Measurements from ENCODE around the gene ZNF426. TPM values are rescaled to one million over a fixed set of nuclear protein-coding genes. Genes with fewer than 3 reads are reported as not detected.

The ZNF426 gene
- total and polyA plus RNA-seq, 2 donors (not counting 1 experiment from before 2014, with no cell fraction given), result 2.7 to 22.3 TPM

DNA sequence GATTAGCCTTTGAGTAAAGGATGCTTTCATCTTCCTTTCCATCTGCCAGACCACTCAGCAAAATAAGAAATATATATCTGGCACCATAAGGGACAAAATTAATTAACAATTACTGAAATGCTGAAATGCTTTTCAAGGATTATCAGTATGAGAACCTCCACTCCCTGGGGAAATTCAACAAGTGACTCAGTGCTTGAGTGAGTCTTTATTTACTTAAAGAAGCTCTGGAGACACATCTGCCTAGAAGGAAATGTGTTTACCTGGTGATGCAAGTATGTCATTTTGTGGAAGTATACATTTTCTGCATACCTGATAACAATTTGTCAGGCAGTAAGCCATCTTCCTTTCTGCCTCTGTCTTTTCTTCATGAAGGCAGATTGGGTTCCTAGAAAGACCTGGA, 63.5 kb downstream of the ZNF426 start:
- CTCF ChIA-PET, result no interaction called here
- TF ChIP-seq EZH2 (IDR thresholded peaks at IDR 0.05; ENCODE audit: borderline replicate concordance, insufficient read depth, low read depth, low read length, poor library complexity, severe bottlenecking), result no peak
- TF ChIP-seq, protein P1, sequence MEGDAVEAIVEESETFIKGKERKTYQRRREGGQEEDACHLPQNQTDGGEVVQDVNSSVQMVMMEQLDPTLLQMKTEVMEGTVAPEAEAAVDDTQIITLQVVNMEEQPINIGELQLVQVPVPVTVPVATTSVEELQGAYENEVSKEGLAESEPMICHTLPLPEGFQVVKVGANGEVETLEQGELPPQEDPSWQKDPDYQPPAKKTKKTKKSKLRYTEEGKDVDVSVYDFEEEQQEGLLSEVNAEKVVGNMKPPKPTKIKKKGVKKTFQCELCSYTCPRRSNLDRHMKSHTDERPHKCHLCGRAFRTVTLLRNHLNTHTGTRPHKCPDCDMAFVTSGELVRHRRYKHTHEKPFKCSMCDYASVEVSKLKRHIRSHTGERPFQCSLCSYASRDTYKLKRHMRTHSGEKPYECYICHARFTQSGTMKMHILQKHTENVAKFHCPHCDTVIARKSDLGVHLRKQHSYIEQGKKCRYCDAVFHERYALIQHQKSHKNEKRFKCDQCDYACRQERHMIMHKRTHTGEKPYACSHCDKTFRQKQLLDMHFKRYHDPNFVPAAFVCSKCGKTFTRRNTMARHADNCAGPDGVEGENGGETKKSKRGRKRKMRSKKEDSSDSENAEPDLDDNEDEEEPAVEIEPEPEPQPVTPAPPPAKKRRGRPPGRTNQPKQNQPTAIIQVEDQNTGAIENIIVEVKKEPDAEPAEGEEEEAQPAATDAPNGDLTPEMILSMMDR (IDR thresholded peaks at IDR 0.05), result no peak
- H3K36me3 ChIP-seq (replicated peaks in 1 of 2; ENCODE audit: control extremely low read depth in 1 of 2, control insufficient read depth in 1 of 2, extremely low read depth in 1 of 2, insufficient read depth in 2 of 2, low read length in 1 of 2), result no peaks in the 10 kb centered on the region
- H3K27me3 ChIP-seq (replicated peaks in 1 of 4; ENCODE audit: control extremely low read depth in 1 of 4, control insufficient read depth in 3 of 4, insufficient read depth in 4 of 4, low read length in 3 of 4), result no peaks in the 10 kb centered on the region
- no peaks in the 10 kb centered on the region for H3K79me2 ChIP-seq (ENCODE audit: control insufficient read depth, insufficient read depth, low read length)
- intact Hi-C loops (cut with micrococcal nuclease), result no loop called here
- ATAC-seq (ENCODE audit: low read depth) (no peak), DNase-seq (no peak)
- H3K4me1 ChIP-seq (ENCODE audit: control insufficient read depth in 2 of 2, insufficient read depth in 2 of 2, low read length in 2 of 2), result no peaks in the 10 kb centered on the region
- no peak overlapping the region for H3K4me3 ChIP-seq (ENCODE audit: control extremely low read depth in 1 of 5, extremely low read depth in 1 of 5, insufficient read depth in 1 of 5, low read depth in 2 of 5, low read length in 4 of 5)
- Mint-ChIP-seq H3K27me3 (peaks cover 3% of the 10 kb centered on the region), H3K9me3 (ENCODE audit: insufficient read depth) (peaks cover 15% of the 10 kb centered on the region), H3K4me1 (no peaks in the 10 kb centered on the region), H3K27ac (no peak overlapping the region), H3K4me3 (no peak overlapping the region)
- H3K9ac ChIP-seq (ENCODE audit: low read length), result no peak overlapping the region
- peaks cover 7 to 25% (median 13%) of the 10 kb centered on the region in 3 donors for H3K9me3 ChIP-seq (ENCODE audit: control extremely low read depth in 1 of 3, control insufficient read depth in 2 of 3, insufficient read depth in 1 of 3, low read length in 2 of 3)
- no peaks in the 10 kb centered on the region for H4K20me1 ChIP-seq (ENCODE audit: control insufficient read depth, insufficient read depth, low read length, poor library complexity, severe bottlenecking)
- H3K4me2 ChIP-seq (replicated peaks; ENCODE audit: low read depth, low read length, poor library complexity, severe bottlenecking), result no peak overlapping the region
- POLR2A ChIA-PET, result no interaction called here
- no peak overlapping the region for H2AFZ ChIP-seq (ENCODE audit: insufficient read depth, low read depth, low read length, poor library complexity, severe bottlenecking)
- no peak overlapping the region for H3K27ac ChIP-seq (ENCODE audit: low read length in 2 of 2)

Other genes with a start within 250 kb of the ZNF426 start
- 17.3 and 22.0 TPM in 2 replicates for gene ZNF699, start 228.8 kb downstream of the ZNF426 start, total RNA-seq
- gene ZNF699, start 228.8 kb downstream of the ZNF426 start, polyA plus RNA-seq, result 5.2 and 11.1 TPM in 2 replicates
- gene ZNF559, start 214.5 kb downstream of the ZNF426 start, total RNA-seq, result 49.3 and 60.9 TPM in 2 replicates
- 19.9 and 23.9 TPM in 2 replicates for gene ZNF559, start 214.5 kb downstream of the ZNF426 start, polyA plus RNA-seq
- 1.1 and 2.8 TPM in 2 replicates for gene ZNF177, start 175.6 kb downstream of the ZNF426 start, total RNA-seq
- gene ZNF177, start 175.6 kb downstream of the ZNF426 start, polyA plus RNA-seq, result 2.1 and 2.5 TPM in 2 replicates
- 76.0 and 81.4 TPM in 2 replicates for gene ZNF266, start 103.1 kb downstream of the ZNF426 start, total RNA-seq
- gene ZNF266, start 103.1 kb downstream of the ZNF426 start, polyA plus RNA-seq, result 56.8 and 65.2 TPM in 2 replicates
- not detected in 2 replicates for gene ZNF560, start 40.0 kb downstream of the ZNF426 start, total RNA-seq
- not detected in 2 replicates for gene ZNF560, start 40.0 kb downstream of the ZNF426 start, polyA plus RNA-seq
- gene ZNF121, start 45.9 kb upstream of the ZNF426 start, total RNA-seq, result 48.0 and 53.5 TPM in 2 replicates
- 7.1 and 14.4 TPM in 2 replicates for gene ZNF121, start 45.9 kb upstream of the ZNF426 start, polyA plus RNA-seq
- gene ZNF561, start 82.6 kb upstream of the ZNF426 start, total RNA-seq, result 44.5 and 56.8 TPM in 2 replicates
- 12.8 and 15.7 TPM in 2 replicates for gene ZNF561, start 82.6 kb upstream of the ZNF426 start, polyA plus RNA-seq
- gene ZNF562, start 136.5 kb upstream of the ZNF426 start, total RNA-seq, result 27.9 and 31.8 TPM in 2 replicates
- 3.7 and 4.1 TPM in 2 replicates for gene ZNF562, start 136.5 kb upstream of the ZNF426 start, polyA plus RNA-seq
- 18.2 and 24.5 TPM in 2 replicates for gene ZNF846, start 230.1 kb upstream of the ZNF426 start, total RNA-seq
- gene ZNF846, start 230.1 kb upstream of the ZNF426 start, polyA plus RNA-seq, result 7.2 and 8.8 TPM in 2 replicates